MG63 (cell line): ENCODE measurements around the gene ACTMAP. TPM values are rescaled to one million over a fixed set of nuclear protein-coding genes. Genes with fewer than 3 reads are reported as not detected.
A peak's percentile ranks its signal among the peaks of the same experiment; 100 is the strongest.
"Not testable (repeated sequence)": the region's sequence is repeated elsewhere in the genome, so short reads cannot be mapped to it uniquely, and the experiment has no call there.

Experiments
- DNase-seq: peaks from one replicate; pipeline ENCODE4 v3.0.0-alpha.2; 2020
- H3K27me3 ChIP-seq: fragments of 250-450 bp; sonication (Bioruptor Pico); 2 replicates; pipeline ENCODE4 v1.5.1; 2020; ENCODE audit warnings: mild to moderate bottlenecking, moderate library complexity
- H3K36me3 ChIP-seq: fragments of 250-450 bp; sonication (Bioruptor Pico); 2 replicates; pipeline ENCODE4 v1.5.1; 2020; ENCODE audit warnings: mild to moderate bottlenecking, moderate library complexity
- H3K4me3 ChIP-seq: fragments of 250-450 bp; sonication (Bioruptor Pico); 2 replicates; pipeline ENCODE4 v1.5.1; 2020; ENCODE audit warnings: mild to moderate bottlenecking, moderate library complexity
- H3K9me3 ChIP-seq: fragments of 250-450 bp; sonication (Bioruptor Pico); 2 replicates; pipeline ENCODE4 v1.5.1; 2020; ENCODE audit warnings: mild to moderate bottlenecking, moderate library complexity
- total RNA-seq: library from RNA; depleted of rRNA; stranded (reverse); fragments of >200 nt; shearing (Covaris generic); gene quantifications from 2 replicates; pipeline ENCODE4 v1.2.3, GENCODE V29; 2014; ENCODE audit warnings: low replicate concordance

Gene ACTMAP
- total RNA-seq, 1 experiment from 2014 or later: 0.95 TPM

GRCh38 chr19:40778706-40779284, 28.5 kb upstream of the ACTMAP start:
- DNase-seq: no peak
- H3K4me3 ChIP-seq: peak overlapping the region; percentile 70
- H3K36me3 ChIP-seq: no peaks in the 10 kb centered on the region
- no peaks in the 10 kb centered on the region for H3K9me3 ChIP-seq
- no peaks in the 10 kb centered on the region for H3K27me3 ChIP-seq

GRCh38 chr19:40777937-40778705, 27.8 kb upstream of the ACTMAP start, which contains the start of gene RAB4B:
RAB4B (plus strand) TSS chr19:40778247; CDS start chr19:40778376, 129 bp downstream.
- DNase-seq: peak; percentile 100
- no peaks in the 10 kb centered on the region for H3K27me3 ChIP-seq

GRCh38 chr19:40777645-40777936, 27.3 kb upstream of the ACTMAP start:
- H3K36me3 ChIP-seq: no peaks in the 10 kb centered on the region
- no peak for DNase-seq
- H3K4me3 ChIP-seq: peak overlapping the region; percentile 70
- H3K9me3 ChIP-seq: no peaks in the 10 kb centered on the region
- H3K27me3 ChIP-seq: no peaks in the 10 kb centered on the region

More at GRCh38 chr19:40777937-40778705, 27.8 kb upstream of the ACTMAP start, which contains the start of gene RAB4B:
- peak within 1 kb of the TSS; percentile 70 for H3K4me3 ChIP-seq
- no peaks in the 10 kb centered on the region for H3K9me3 ChIP-seq
- no peaks in the 10 kb centered on the region for H3K36me3 ChIP-seq

- Histone ChIP-seq H3K27me3 (no peaks in the 10 kb centered on the region), H3K36me3 (no peaks in the 10 kb centered on the region), H3K4me3 (peak overlapping the region; percentile 70), H3K9me3 (no peaks in the 10 kb centered on the region)
- DNase-seq: peak; percentile 88
Observed at GRCh38 chr19:40776932-40777644, 26.8 kb upstream of the ACTMAP start.

GRCh38 chr19:40776364-40776763, 26.1 kb upstream of the ACTMAP start:
- DNase-seq: no peak
- Histone ChIP-seq H3K9me3 (no peaks in the 10 kb centered on the region), H3K4me3 (no peak overlapping the region), H3K36me3 (no peaks in the 10 kb centered on the region), H3K27me3 (no peaks in the 10 kb centered on the region)

GRCh38 chr19:40775632-40776022, 25.4 kb upstream of the ACTMAP start:
- Histone ChIP-seq H3K27me3 (no peaks in the 10 kb centered on the region), H3K4me3 (no peak overlapping the region), H3K9me3 (no peaks in the 10 kb centered on the region), H3K36me3 (no peaks in the 10 kb centered on the region)
- no peak for DNase-seq

GRCh38 chr19:40774916-40775631, 24.8 kb upstream of the ACTMAP start, which contains the start of gene MIA:
MIA (plus strand) TSS chr19:40775521; CDS start chr19:40775543, 22 bp downstream.
- Histone ChIP-seq H3K9me3 (no peaks in the 10 kb centered on the region), H3K36me3 (no peaks in the 10 kb centered on the region), H3K27me3 (no peaks in the 10 kb centered on the region), H3K4me3 (no peak within 1 kb of the TSS)
- no peak for DNase-seq

- not testable (repeated sequence) for H3K4me3 ChIP-seq, H3K9me3 ChIP-seq, H3K36me3 ChIP-seq, DNase-seq, H3K27me3 ChIP-seq
Observed at GRCh38 chr19:40771101-40771862, 21.0 kb upstream of the ACTMAP start.

- Histone ChIP-seq H3K36me3 (peaks cover 32% of the 10 kb centered on the region), H3K27me3 (no peaks in the 10 kb centered on the region), H3K4me3 (no peak overlapping the region), H3K9me3 (no peaks in the 10 kb centered on the region)
- no peak for DNase-seq
Observed at GRCh38 chr19:40768869-40769268, 18.6 kb upstream of the ACTMAP start.

- peaks cover 57% of the 10 kb centered on the region for H3K36me3 ChIP-seq
- not testable (repeated sequence) for DNase-seq, H3K9me3 ChIP-seq, H3K4me3 ChIP-seq, H3K27me3 ChIP-seq
Observed at GRCh38 chr19:40766385-40766784, 16.1 kb upstream of the ACTMAP start.

GRCh38 chr19:40763963-40764362, 13.7 kb upstream of the ACTMAP start:
- Histone ChIP-seq H3K36me3 (peaks cover 80% of the 10 kb centered on the region), H3K9me3 (no peaks in the 10 kb centered on the region), H3K4me3 (no peak overlapping the region), H3K27me3 (no peaks in the 10 kb centered on the region)
- DNase-seq: no peak

- Histone ChIP-seq H3K4me3 (no peak overlapping the region), H3K9me3 (no peaks in the 10 kb centered on the region), H3K36me3 (peaks cover 84% of the 10 kb centered on the region), H3K27me3 (no peaks in the 10 kb centered on the region)
- DNase-seq: no peak
Observed at GRCh38 chr19:40763526-40763925, 13.2 kb upstream of the ACTMAP start.

- H3K36me3 ChIP-seq: peaks cover 90% of the 10 kb centered on the region
- no peak overlapping the region for H3K4me3 ChIP-seq
- DNase-seq: no peak
- H3K9me3 ChIP-seq: no peaks in the 10 kb centered on the region
- no peaks in the 10 kb centered on the region for H3K27me3 ChIP-seq
Observed at GRCh38 chr19:40762754-40763470, 12.6 kb upstream of the ACTMAP start.

GRCh38 chr19:40759352-40759751, 9.1 kb upstream of the ACTMAP start:
- DNase-seq: no peak
- Histone ChIP-seq H3K27me3 (no peaks in the 10 kb centered on the region), H3K4me3 (no peak overlapping the region), H3K36me3 (peaks cover 94% of the 10 kb centered on the region), H3K9me3 (no peaks in the 10 kb centered on the region)

- Histone ChIP-seq H3K4me3 (no peak overlapping the region), H3K36me3 (peaks cover 92% of the 10 kb centered on the region), H3K27me3 (no peaks in the 10 kb centered on the region), H3K9me3 (no peaks in the 10 kb centered on the region)
- DNase-seq: no peak
Observed at GRCh38 chr19:40758491-40758890, 8.2 kb upstream of the ACTMAP start.
